Fibroblast of lung (primary cell): ENCODE measurements around the gene CAMTA1. TPM values are rescaled to one million over a fixed set of nuclear protein-coding genes. Genes with fewer than 3 reads are reported as not detected.

ENCODE experiments used
- DNase-seq, 2 donors: peaks; one replicate each; pipeline versions ENCODE4 v3.0.0 to v3.0.0-alpha.2; 2010; ENCODE audit warnings: low read depth in 2 of 2
- H2AFZ ChIP-seq: 2 replicates; pipeline ENCODE4 v1.5.1; 2012; ENCODE audit warnings: low read length, control low read depth, inconsistent platforms
- H3K27ac ChIP-seq: 2 replicates; pipeline ENCODE4 v1.5.1; 2011; ENCODE audit warnings: low read length, control low read depth; ENCODE audit not compliant: insufficient read depth
- H3K27me3 ChIP-seq: 2 replicates; pipeline ENCODE4 v1.5.1; 2011; ENCODE audit warnings: mild to moderate bottlenecking, low read length; ENCODE audit not compliant: control insufficient read depth, insufficient read depth
- H3K36me3 ChIP-seq: 2 replicates; pipeline ENCODE4 v1.5.1; 2011; ENCODE audit warnings: low read length; ENCODE audit not compliant: control insufficient read depth, insufficient read depth
- H3K4me1 ChIP-seq: 2 replicates; pipeline ENCODE4 v1.5.1; 2011; ENCODE audit warnings: low read length; ENCODE audit not compliant: control insufficient read depth, insufficient read depth; ENCODE audit errors: extremely low read depth
- H3K4me2 ChIP-seq: 2 replicates; pipeline ENCODE4 v1.5.1; 2011; ENCODE audit warnings: low read length, control low read depth; ENCODE audit not compliant: insufficient read depth; ENCODE audit errors: extremely low read depth
- H3K4me3 ChIP-seq, 4 experiments: fragments of 200-600 bp in 1 of 4; sonication (generic) in 1 of 4; replicated peaks in 1 of 4; 2 replicates each; pipeline ENCODE4 v1.5.1; 2011 to 2016; ENCODE audit warnings: low read length in 4 of 4, low read depth in 3 of 4, mild to moderate bottlenecking in 3 of 4, control low read depth in 2 of 4, inconsistent platforms in 1 of 4, mixed read lengths in 1 of 4; ENCODE audit not compliant: insufficient read depth in 1 of 4; ENCODE audit errors: control extremely low read depth in 1 of 4
- H3K79me2 ChIP-seq: 2 replicates; pipeline ENCODE4 v1.5.1; 2012; ENCODE audit warnings: mild to moderate bottlenecking, low read length, inconsistent platforms; ENCODE audit not compliant: control insufficient read depth, insufficient read depth
- H3K9ac ChIP-seq: 2 replicates; pipeline ENCODE4 v1.5.1; 2011; ENCODE audit warnings: mild to moderate bottlenecking, low read length, control low read depth; ENCODE audit not compliant: insufficient read depth
- H3K9me3 ChIP-seq: 2 replicates; pipeline ENCODE4 v1.5.1; 2012; ENCODE audit warnings: low read depth, low read length; ENCODE audit not compliant: control insufficient read depth, insufficient read depth
- H4K20me1 ChIP-seq: 2 replicates; pipeline ENCODE4 v1.5.1; 2011; ENCODE audit warnings: low read length; ENCODE audit not compliant: control insufficient read depth, insufficient read depth; ENCODE audit errors: extremely low read depth
- CTCF ChIP-seq, 2 donors: IDR thresholded peaks in 1 of 2; conservative IDR thresholded peaks in 1 of 2; 1 replicate in 1 of 2; 2 replicates in 1 of 2; pipeline ENCODE4 v1.5.1; 2011 to 2012; ENCODE audit warnings: low read length in 2 of 2, control low read depth in 1 of 2, inconsistent platforms in 1 of 2, low read depth in 1 of 2, mild to moderate bottlenecking in 1 of 2
- EZH2 ChIP-seq: IDR thresholded peaks from 2 replicates; pipeline ENCODE4 v1.5.1; 2012; ENCODE audit warnings: low read length, control low read depth, mild to moderate bottlenecking; ENCODE audit errors: missing control alignments
- polyA plus RNA-seq, 2 donors: library from polyadenylated mRNA; depleted of rRNA in 1 of 2; stranded (reverse) in 1 of 2; unstranded in 1 of 2; fragments of >200 nt; gene quantifications; 2 replicates each; pipeline ENCODE4 v1.2.1, GENCODE V29; 2011 to 2012; ENCODE audit warnings: missing spikeins in 1 of 2
- total RNA-seq: library from RNA; depleted of rRNA; stranded (reverse); fragments of >200 nt; gene quantifications from 2 replicates; pipeline ENCODE4 v1.2.1, GENCODE V29; 2014

Gene CAMTA1
- total and polyA plus RNA-seq, 2 donors (not counting 1 experiment from before 2014, with no cell fraction given), result 47.6 to 86.0 TPM

- no peaks in the 10 kb centered on the region for H3K79me2 ChIP-seq
- no peak overlapping the region for H3K27ac ChIP-seq
- no peak overlapping the region for H3K4me3 ChIP-seq
- TF ChIP-seq CTCF (conservative IDR thresholded peaks at IDR 0.05 in 1 of 2, IDR thresholded peaks at IDR 0.05 in 1 of 2; ENCODE audit: low read depth in 1 of 2, low read length in 2 of 2) (no peak), EZH2 (no peak)
- no peaks in the 10 kb centered on the region for H3K4me1 ChIP-seq
- H3K9ac ChIP-seq, result no peak overlapping the region
- no peak overlapping the region for H2AFZ ChIP-seq
- DNase-seq, result no peak
- no peaks in the 10 kb centered on the region for H3K9me3 ChIP-seq
- no peak overlapping the region for H3K4me2 ChIP-seq
- no peaks in the 10 kb centered on the region for H4K20me1 ChIP-seq
- no peaks in the 10 kb centered on the region for H3K27me3 ChIP-seq
- H3K36me3 ChIP-seq, result no peaks in the 10 kb centered on the region
Measured at GRCh38 chr1:6777813-6778212, 7.4 kb upstream of the CAMTA1 start.

GRCh38 chr1:6779089-6779805 is 6.0 kb upstream of the CAMTA1 start:
- TF ChIP-seq EZH2 (no peak), CTCF (conservative IDR thresholded peaks at IDR 0.05 in 1 of 2, IDR thresholded peaks at IDR 0.05 in 1 of 2; ENCODE audit: low read depth in 1 of 2, low read length in 2 of 2) (no peak)

GRCh38 chr1:6782151-6782550 is 3.1 kb upstream of the CAMTA1 start:
- TF ChIP-seq EZH2 (no peak), CTCF (conservative IDR thresholded peaks at IDR 0.05 in 1 of 2, IDR thresholded peaks at IDR 0.05 in 1 of 2; ENCODE audit: low read depth in 1 of 2, low read length in 2 of 2) (no peak)
- H3K4me2 ChIP-seq, result no peak overlapping the region
- H4K20me1 ChIP-seq, result no peaks in the 10 kb centered on the region
- DNase-seq, result no peak
- peaks cover 13% of the 10 kb centered on the region for H3K79me2 ChIP-seq
- no peak overlapping the region for H3K9ac ChIP-seq
- H3K4me3 ChIP-seq, result no peak overlapping the region
- peaks cover 2% of the 10 kb centered on the region for H3K4me1 ChIP-seq
- no peak overlapping the region for H2AFZ ChIP-seq
- no peaks in the 10 kb centered on the region for H3K9me3 ChIP-seq
- no peaks in the 10 kb centered on the region for H3K27me3 ChIP-seq
- no peaks in the 10 kb centered on the region for H3K36me3 ChIP-seq
- H3K27ac ChIP-seq, result no peak overlapping the region

More at GRCh38 chr1:6779089-6779805, 6.0 kb upstream of the CAMTA1 start:
- DNase-seq, result no peak
- Histone ChIP-seq H2AFZ (no peak overlapping the region), H3K79me2 (no peaks in the 10 kb centered on the region), H3K27ac (no peak overlapping the region), H3K9ac (no peak overlapping the region), H3K9me3 (no peaks in the 10 kb centered on the region), H4K20me1 (no peaks in the 10 kb centered on the region), H3K27me3 (no peaks in the 10 kb centered on the region), H3K4me1 (no peaks in the 10 kb centered on the region), H3K36me3 (no peaks in the 10 kb centered on the region), H3K4me3 (no peak overlapping the region), H3K4me2 (no peak overlapping the region)
